GM12878 (cell line): Measurements from ENCODE around the gene PSMD8. TPM values are rescaled to one million over a fixed set of nuclear protein-coding genes. Genes with fewer than 3 reads are reported as not detected.

ENCODE experiments used
- ATAC-seq: fragments of 200-7000 bp; cut with Tn5 transposase; 3 replicates; pipeline ENCODE4 v1.9.1; 2020; ENCODE audit warnings: mild to moderate bottlenecking, moderate library complexity
- BruUV-seq: library from RNA; stranded (reverse); fragments of 400-500 nt; replicated peaks from 2 replicates; lab custom pipeline; 2021; lab: Mats Ljungman, UMichigan
- CTCF ChIA-PET: fragments of 300-600 bp; sonication (Branson Sonifier 250); formaldehyde crosslinking; extraction: SDS; loops from one replicate; lab custom pipeline; 2021; ENCODE audit warnings: inconsistent platforms; lab: Yijun Ruan, JAX
- POLR2A ChIA-PET: fragments of 350-600 bp; formaldehyde crosslinking; extraction: SDS; loops from one replicate; lab custom pipeline; 2021; ENCODE audit warnings: inconsistent platforms; lab: Charles Lee
- RAD21 ChIA-PET: fragments of 300-600 bp; sonication (Branson Sonifier 250); formaldehyde crosslinking; loops from one replicate; lab custom pipeline; 2023; ENCODE audit warnings: antibody characterized with exemption; ENCODE audit not compliant: unreplicated experiment; lab: Charles Lee
- SMC1A ChIA-PET: fragments of 300-600 bp; sonication (Branson Sonifier 250); formaldehyde crosslinking; loops from one replicate; lab custom pipeline; 2023; ENCODE audit not compliant: unreplicated experiment, uncharacterized antibody; lab: Charles Lee
- DNase-seq: peaks from one replicate; pipeline ENCODE4 v3.0.0-alpha.2; 2011; ENCODE audit warnings: low read depth, low spot score
- FAIRE-seq: peaks from 3 replicates; lab custom pipeline; 2011; peaks lifted over from hg19 to GRCh38; lab: Jason Lieb, UNC
- H2AFZ ChIP-seq: 2 replicates; pipeline ENCODE4 v1.6.0; 2011; ENCODE audit warnings: low read depth, low read length, control low read depth; ENCODE audit not compliant: control insufficient read depth
- H3K27ac ChIP-seq: 2 replicates; pipeline ENCODE4 v1.5.1; 2011; ENCODE audit warnings: control low read depth; ENCODE audit not compliant: control insufficient read depth, insufficient read depth
- H3K27me3 ChIP-seq, 2 experiments: replicated peaks in 1 of 2; 2 replicates each; pipeline versions ENCODE4 v1.6.0 to v1.6.1; 2011; ENCODE audit warnings: low read length in 1 of 2; ENCODE audit not compliant: control insufficient read depth in 2 of 2, insufficient read depth in 2 of 2
- H3K36me3 ChIP-seq, 2 experiments: 2 replicates each; pipeline ENCODE4 v1.5.1; 2011; ENCODE audit warnings: low read length in 1 of 2; ENCODE audit not compliant: control insufficient read depth in 2 of 2, insufficient read depth in 2 of 2
- H3K4me1 ChIP-seq: 2 replicates; pipeline ENCODE4 v1.6.1; 2011; ENCODE audit warnings: mild to moderate bottlenecking, low read length, moderate library complexity, mixed read lengths; ENCODE audit not compliant: control insufficient read depth, insufficient read depth
- H3K4me2 ChIP-seq: 2 replicates; pipeline ENCODE4 v1.6.0; 2011; ENCODE audit warnings: control low read depth; ENCODE audit not compliant: control insufficient read depth, insufficient read depth
- H3K4me3 ChIP-seq: fragments of 200-600 bp; sonication (generic); 2 replicates; pipeline ENCODE4 v1.5.1; 2016
- H3K79me2 ChIP-seq: 2 replicates; pipeline ENCODE4 v1.6.0; 2011; ENCODE audit warnings: low read length; ENCODE audit not compliant: control insufficient read depth, insufficient read depth
- H3K9ac ChIP-seq: 2 replicates; pipeline ENCODE4 v1.8.0; 2011; ENCODE audit warnings: low read length, control low read depth, mixed read lengths; ENCODE audit not compliant: control insufficient read depth, insufficient read depth
- H3K9me3 ChIP-seq: replicated peaks from 3 replicates; pipeline ENCODE4 v1.5.1; 2011; ENCODE audit warnings: mild to moderate bottlenecking, low read length; ENCODE audit not compliant: control insufficient read depth, insufficient read depth
- H4K20me1 ChIP-seq: 2 replicates; pipeline ENCODE4 v1.6.0; 2011; ENCODE audit not compliant: control insufficient read depth, insufficient read depth
- KAT2A ChIP-seq: conservative IDR thresholded peaks from 2 replicates; pipeline ENCODE4 v1.6.1; 2011; ENCODE audit warnings: low read depth, low read length; ENCODE audit not compliant: control insufficient read depth
- RFX5 ChIP-seq: IDR thresholded peaks from 2 replicates; pipeline ENCODE4 v1.6.1; 2011; ENCODE audit warnings: low read depth, low read length, improper control_type of control experiment
- STAT1 ChIP-seq: fragments of 450-650 bp; conservative IDR thresholded peaks from 2 replicates; pipeline ENCODE4 v1.6.1; 2014; ENCODE audit warnings: antibody characterized with exemption, mild to moderate bottlenecking
- ZNF217 ChIP-seq: fragments of 450-650 bp; IDR thresholded peaks from 2 replicates; pipeline ENCODE4 v1.6.1; 2017; ENCODE audit warnings: antibody characterized with exemption, mild to moderate bottlenecking
- ZNF592 ChIP-seq: fragments of 450-650 bp; IDR thresholded peaks from 2 replicates; pipeline ENCODE4 v1.6.1; 2017; ENCODE audit warnings: mild to moderate bottlenecking, moderate library complexity
- ZSCAN29 ChIP-seq: fragments of 450-650 bp; IDR thresholded peaks from 2 replicates; pipeline ENCODE4 v1.6.1; 2017; ENCODE audit warnings: mild to moderate bottlenecking, moderate library complexity
- WGBS: methylation state at CpG from one replicate; pipeline ENCODE4 v1.1.6; 2016; ENCODE audit warnings: low lambda C conversion rate; ENCODE audit not compliant: insufficient replicate concordance, insufficient coverage; ENCODE audit errors: missing lambda C conversion rate; 5-methylcytosine and 5-hydroxymethylcytosine counted together
- in situ Hi-C: fragments of 300-500 bp; cut with MboI; formaldehyde crosslinking; loops from 9 replicates; pipeline ENCODE4 v1.14.3; 2018; ENCODE audit warnings: mixed read lengths
- intact Hi-C: fragments of 100-400 bp; cut with micrococcal nuclease; formaldehyde crosslinking; loops from one replicate; pipeline ENCODE4 v1.14.2; 2022; ENCODE audit not compliant: unreplicated experiment
- polyA plus RNA-seq, 11 experiments: library from polyadenylated mRNA; depleted of rRNA in 4 of 11; unstranded in 6 of 11; stranded (reverse) in 5 of 11; fragments of >200 nt; fragmentation: Nextera tagmentation in 4 of 11; fragmentation: Illumina TruSeq in 1 of 11; extraction: Ambion mirVana in 4 of 11; extraction: Trizol in 1 of 11; gene quantifications; 1 replicate in 1 of 11; 2 replicates in 10 of 11; pipeline versions ENCODE4 v1.2.1 to v1.2.3, GENCODE V29; 2011 to 2016; ENCODE audit warnings: inconsistent platforms in 2 of 11, missing spikeins in 2 of 11, low read depth in 1 of 11
- total RNA-seq, 4 experiments: library from RNA; depleted of rRNA in 3 of 4; stranded (reverse); fragments of >200 nt in 3 of 4; fragmentation: Illumina TruSeq in 1 of 4; extraction: Trizol in 1 of 4; gene quantifications; 2 replicates each; pipeline versions ENCODE4 v1.2.1 to v1.2.3, GENCODE V29; 2013 to 2021

The PSMD8 gene
- total and polyA plus RNA-seq, 10 of the 15 experiments (the other 5 are each of a cell fraction or from before 2014, with no cell fraction given) = 81.2 to 409 (median 268) TPM

DNA sequence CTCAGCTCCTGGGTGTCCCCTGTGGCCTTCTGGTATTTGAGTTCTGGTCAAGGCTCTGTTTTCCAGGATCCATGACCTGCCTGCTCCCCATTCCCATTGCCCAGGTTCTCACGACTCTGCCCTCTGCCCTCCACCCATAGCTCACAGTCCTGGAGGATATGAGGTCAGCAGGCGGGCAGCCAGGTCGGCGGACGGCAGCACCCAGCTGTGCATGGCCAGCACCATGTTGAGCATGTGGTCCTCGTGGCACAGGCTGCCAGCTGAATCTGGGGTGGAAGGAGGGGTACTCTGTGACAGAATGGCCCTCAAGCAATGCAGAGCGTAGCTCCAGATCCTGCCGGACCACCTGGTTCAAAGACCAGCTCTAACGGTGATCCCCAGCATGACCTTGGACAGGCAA lies 46.6 kb downstream of the PSMD8 start:
- no peaks in the 10 kb centered on the region for H3K79me2 ChIP-seq
- ChIA-PET SMC1A (no interaction called here), RAD21 (no interaction called here)
- H3K4me3 ChIP-seq = no peak overlapping the region
- no peak overlapping the region for H3K9ac ChIP-seq
- TF ChIP-seq ZSCAN29 (no peak), STAT1 (no peak), RFX5 (no peak), ZNF592 (no peak), KAT2A (no peak), ZNF217 (no peak)
- TF ChIP-seq, all 136 proteins: peak for 0
- ATAC-seq (no peak), DNase-seq (no peak), FAIRE-seq (no peak)
- peaks cover 10% of the 10 kb centered on the region for H3K4me1 ChIP-seq
- H3K27ac ChIP-seq = no peak overlapping the region
- no peaks in the 10 kb centered on the region for H4K20me1 ChIP-seq
- no peak overlapping the region for H2AFZ ChIP-seq
- BruUV-seq = no TSS peak
- no peaks in the 10 kb centered on the region for H3K9me3 ChIP-seq
- WGBS = 65% methylated on average over 9 of the region's 9 CpGs
- H3K27me3 ChIP-seq = no peaks in the 10 kb centered on the region; a peak in 1 of 4 replicates
- no peak overlapping the region for H3K4me2 ChIP-seq
- ChIA-PET POLR2A (no interaction called here), CTCF (no interaction called here)
- in situ Hi-C loops (loop anchor here (25.0 kb wide), 1 partner anchor 216 kb away; the partner anchor contains the start of gene ACTN4), intact Hi-C loops (no loop called here)
- H3K36me3 ChIP-seq = no peaks in the 10 kb centered on the region
